Panc1 (cell line): ENCODE measurements around the gene PADI3. TPM values are rescaled to one million over a fixed set of nuclear protein-coding genes. Genes with fewer than 3 reads are reported as not detected.

Experiments used
- ATAC-seq: fragments of 200-7000 bp; cut with Tn5 transposase; 2 replicates; pipeline ENCODE4 v1.9.1; 2020; ENCODE audit warnings: mild to moderate bottlenecking, moderate library complexity
- BruUV-seq: library from RNA; stranded (reverse); fragments of 400-500 nt; replicated peaks from 2 replicates; lab custom pipeline; 2021; lab: Mats Ljungman, UMichigan
- CTCF ChIA-PET: fragments of 300-600 bp; sonication (Branson Sonifier 250); formaldehyde crosslinking; loops from one replicate; lab custom pipeline; 2022; ENCODE audit warnings: antibody characterized with exemption; lab: Charles Lee
- POLR2A ChIA-PET: fragments of 300-600 bp; sonication (Branson Sonifier 250); formaldehyde crosslinking; loops from one replicate; lab custom pipeline; 2022; ENCODE audit warnings: antibody characterized with exemption; lab: Charles Lee
- DNase-seq: peaks from one replicate; pipeline ENCODE4 v3.0.0-alpha.2; 2010; ENCODE audit warnings: low read depth, low spot score
- H3K27ac ChIP-seq: 2 replicates; pipeline ENCODE4 v1.5.1; 2011; ENCODE audit warnings: mild to moderate bottlenecking, low read length, inconsistent platforms
- H3K27me3 ChIP-seq: fragments of 200-500 bp; sonication (Bioruptor generic); 2 replicates; pipeline ENCODE4 v1.6.0; 2014; ENCODE audit warnings: low read length, inconsistent platforms; ENCODE audit not compliant: control insufficient read depth, insufficient read depth
- H3K36me3 ChIP-seq: fragments of 200-500 bp; sonication (Bioruptor generic); 2 replicates; pipeline ENCODE4 v1.5.1; 2014; ENCODE audit warnings: inconsistent platforms, mild to moderate bottlenecking, low read length, moderate library complexity; ENCODE audit not compliant: control insufficient read depth, insufficient read depth
- H3K4me1 ChIP-seq: 2 replicates; pipeline ENCODE4 v1.5.1; 2011; ENCODE audit warnings: inconsistent platforms, mild to moderate bottlenecking, low read length, moderate library complexity; ENCODE audit not compliant: control insufficient read depth, insufficient read depth
- H3K4me3 ChIP-seq, 2 experiments: 2 replicates each; pipeline ENCODE4 v1.5.1; 2011 to 2012; ENCODE audit warnings: low read depth in 2 of 2, low read length in 2 of 2, mild to moderate bottlenecking in 2 of 2, inconsistent platforms in 1 of 2, moderate library complexity in 1 of 2
- H3K9me3 ChIP-seq: fragments of 200-500 bp; sonication (Bioruptor generic); 2 replicates; pipeline ENCODE4 v1.5.1; 2014; ENCODE audit warnings: low read depth, mild to moderate bottlenecking, inconsistent platforms, low read length, moderate library complexity; ENCODE audit not compliant: control insufficient read depth, insufficient read depth
- POLR2AphosphoS5 ChIP-seq: IDR thresholded peaks from 2 replicates; pipeline ENCODE4 v1.6.1; 2012; ENCODE audit warnings: mild to moderate bottlenecking, low read depth, low read length, moderate library complexity
- REST ChIP-seq, 2 experiments: IDR thresholded peaks; 2 replicates each; pipeline ENCODE4 v1.6.1; 2011 to 2012; ENCODE audit warnings: low read depth in 2 of 2, control low read depth in 1 of 2, low read length in 1 of 2, mild to moderate bottlenecking in 1 of 2, moderate library complexity in 1 of 2; ENCODE audit not compliant: insufficient read depth in 1 of 2
- SIN3A ChIP-seq: IDR thresholded peaks from 2 replicates; pipeline ENCODE4 v1.6.1; 2012; ENCODE audit warnings: low read depth, mild to moderate bottlenecking, low read length, moderate library complexity, borderline replicate concordance; ENCODE audit not compliant: insufficient read depth
- TCF7L2 ChIP-seq: IDR thresholded peaks from 2 replicates; pipeline ENCODE4 v1.6.1; 2011; ENCODE audit warnings: mild to moderate bottlenecking, low read depth, low read length, inconsistent platforms
- in situ Hi-C: cut with HindIII; loops from 2 replicates; pipeline ENCODE4 v1.10.0; 2016; ENCODE audit warnings: low sequenced_read_pairs, low pct_unique_long_range_greater_than_20kb
- intact Hi-C: fragments of 100-400 bp; cut with micrococcal nuclease; formaldehyde crosslinking; loops from one replicate; pipeline ENCODE4 v1.10.0; 2022; ENCODE audit not compliant: unreplicated experiment
- total RNA-seq: library from RNA; stranded (reverse); gene quantifications from one replicate; pipeline ENCODE4 v1.2.1, GENCODE V29; 2021; ENCODE audit not compliant: unreplicated experiment
- TF ChIP-seq, protein P1 (sequence below): fragments of 450-650 bp; IDR thresholded peaks from 2 replicates; pipeline ENCODE4 v1.5.1; 2017; ENCODE audit warnings: mild to moderate bottlenecking

The PADI3 gene
- total RNA-seq, 1 experiment from 2014 or later = 3.4 TPM

DNA sequence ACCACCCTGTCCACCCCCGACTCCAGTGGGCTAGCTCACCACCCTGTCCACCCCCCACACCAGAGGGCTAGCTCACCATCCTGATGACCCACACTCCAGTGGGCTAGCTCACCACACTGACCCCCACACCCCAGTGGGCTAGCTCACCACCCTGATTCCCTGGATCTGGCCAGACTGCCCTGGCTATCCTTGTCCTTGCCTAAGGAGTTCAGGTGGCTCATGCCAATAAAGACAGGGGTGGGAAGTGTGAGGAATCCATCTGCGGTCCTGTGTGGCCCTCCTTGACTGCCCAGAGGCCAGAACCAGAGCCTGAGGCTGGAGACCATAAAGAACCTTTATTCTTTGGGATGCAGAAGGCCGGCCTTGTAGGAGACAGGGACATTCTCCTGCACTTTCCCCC is 40.4 kb upstream of the PADI3 start:
- POLR2A ChIA-PET = no interaction called here
- no peaks in the 10 kb centered on the region for H3K9me3 ChIP-seq

DNA sequence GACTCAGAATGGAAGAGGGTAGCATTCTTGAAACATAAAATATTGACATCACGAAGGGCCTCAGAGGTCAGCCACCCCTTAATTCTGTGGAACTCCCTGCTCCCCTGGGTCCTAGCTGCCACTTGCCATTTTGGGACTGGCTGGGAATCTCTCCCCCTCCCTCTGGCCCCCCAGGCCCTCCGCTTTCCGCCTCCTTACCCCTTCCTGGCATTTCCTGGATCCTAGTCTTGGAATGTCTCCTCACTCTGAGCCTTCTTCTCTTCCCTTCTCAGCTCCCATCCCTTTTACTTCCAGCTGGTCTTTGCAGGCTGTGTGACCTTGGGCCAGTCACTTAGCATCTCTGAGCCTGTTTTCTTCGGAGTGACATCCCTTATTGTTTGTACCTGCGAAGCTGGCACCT is 39.5 kb upstream of the PADI3 start:
- ChIA-PET CTCF (no interaction called here), POLR2A (no interaction called here)
- Histone ChIP-seq H3K27me3 (no peaks in the 10 kb centered on the region), H3K4me3 (no peak overlapping the region), H3K36me3 (no peaks in the 10 kb centered on the region), H3K4me1 (peaks cover 54% of the 10 kb centered on the region), H3K27ac (peak overlapping the region; percentile 87), H3K9me3 (no peaks in the 10 kb centered on the region)
- no peak for TF ChIP-seq POLR2AphosphoS5
- no peak for TF ChIP-seq TCF7L2
- TF ChIP-seq, protein P1, sequence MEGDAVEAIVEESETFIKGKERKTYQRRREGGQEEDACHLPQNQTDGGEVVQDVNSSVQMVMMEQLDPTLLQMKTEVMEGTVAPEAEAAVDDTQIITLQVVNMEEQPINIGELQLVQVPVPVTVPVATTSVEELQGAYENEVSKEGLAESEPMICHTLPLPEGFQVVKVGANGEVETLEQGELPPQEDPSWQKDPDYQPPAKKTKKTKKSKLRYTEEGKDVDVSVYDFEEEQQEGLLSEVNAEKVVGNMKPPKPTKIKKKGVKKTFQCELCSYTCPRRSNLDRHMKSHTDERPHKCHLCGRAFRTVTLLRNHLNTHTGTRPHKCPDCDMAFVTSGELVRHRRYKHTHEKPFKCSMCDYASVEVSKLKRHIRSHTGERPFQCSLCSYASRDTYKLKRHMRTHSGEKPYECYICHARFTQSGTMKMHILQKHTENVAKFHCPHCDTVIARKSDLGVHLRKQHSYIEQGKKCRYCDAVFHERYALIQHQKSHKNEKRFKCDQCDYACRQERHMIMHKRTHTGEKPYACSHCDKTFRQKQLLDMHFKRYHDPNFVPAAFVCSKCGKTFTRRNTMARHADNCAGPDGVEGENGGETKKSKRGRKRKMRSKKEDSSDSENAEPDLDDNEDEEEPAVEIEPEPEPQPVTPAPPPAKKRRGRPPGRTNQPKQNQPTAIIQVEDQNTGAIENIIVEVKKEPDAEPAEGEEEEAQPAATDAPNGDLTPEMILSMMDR = no peak
- TF ChIP-seq REST (IDR thresholded peaks at IDR 0.05; ENCODE audit: insufficient read depth in 1 of 2, low read depth in 2 of 2, low read length in 1 of 2) = no peak
- no peak for TF ChIP-seq SIN3A
- no peak for ATAC-seq
- intact Hi-C loops = no loop called here
- DNase-seq = no peak
- BruUV-seq = no TSS peak
- in situ Hi-C loops = no loop called here

More for the DNA sequence above, 40.4 kb upstream of the PADI3 start:
- intact Hi-C loops = no loop called here
- CTCF ChIA-PET = interaction anchor here (0.7 kb wide), 1 partner anchor 52 kb away, joined by 5 read pairs; no protein-coding TSS in a partner anchor
- no peaks in the 10 kb centered on the region for H3K27me3 ChIP-seq
- ATAC-seq = no peak
- TF ChIP-seq TCF7L2 (no peak), REST (IDR thresholded peaks at IDR 0.05; ENCODE audit: insufficient read depth in 1 of 2, low read depth in 2 of 2, low read length in 1 of 2) (no peak), POLR2AphosphoS5 (no peak), SIN3A (no peak)
- TF ChIP-seq, protein P1 = no peak
- peaks cover 57% of the 10 kb centered on the region for H3K4me1 ChIP-seq
- H3K27ac ChIP-seq = peak overlapping the region; percentile 87
- H3K36me3 ChIP-seq = no peaks in the 10 kb centered on the region
- no peak overlapping the region for H3K4me3 ChIP-seq
- no TSS peak for BruUV-seq
- DNase-seq = no peak
- in situ Hi-C loops = no loop called here
